NOMO-1 (cell line): Measurements from ENCODE around the gene EML3.
"Not testable (repeated sequence)": the region's sequence is repeated elsewhere in the genome, so short reads cannot be mapped to it uniquely, and the experiment has no call there.

Experiments
- DNase-seq, 2 experiments: peaks; one replicate each; lab custom pipeline; 2025; ENCODE audit not compliant: unreplicated experiment in 2 of 2; lab: John Stamatoyannopoulos, UW

The EML3 gene

GRCh38 chr11:62573006-62573591, 39.5 kb downstream of the EML3 start:
- peak in 1 of 2 experiments; percentile 27 for DNase-seq

- no peak for DNase-seq
Observed at GRCh38 chr11:62572431-62572830, 40.1 kb downstream of the EML3 start.

- DNase-seq, result not testable (repeated sequence)
Observed at GRCh38 chr11:62571493-62571892, 41.1 kb downstream of the EML3 start.

GRCh38 chr11:62570903-62571302, 41.7 kb downstream of the EML3 start:
- DNase-seq, result not testable (repeated sequence)

- DNase-seq, result no peak
Observed at GRCh38 chr11:62569611-62570010, 43.0 kb downstream of the EML3 start.

- no peak for DNase-seq
Observed at GRCh38 chr11:62567018-62567633, 45.4 kb downstream of the EML3 start.

DNA sequence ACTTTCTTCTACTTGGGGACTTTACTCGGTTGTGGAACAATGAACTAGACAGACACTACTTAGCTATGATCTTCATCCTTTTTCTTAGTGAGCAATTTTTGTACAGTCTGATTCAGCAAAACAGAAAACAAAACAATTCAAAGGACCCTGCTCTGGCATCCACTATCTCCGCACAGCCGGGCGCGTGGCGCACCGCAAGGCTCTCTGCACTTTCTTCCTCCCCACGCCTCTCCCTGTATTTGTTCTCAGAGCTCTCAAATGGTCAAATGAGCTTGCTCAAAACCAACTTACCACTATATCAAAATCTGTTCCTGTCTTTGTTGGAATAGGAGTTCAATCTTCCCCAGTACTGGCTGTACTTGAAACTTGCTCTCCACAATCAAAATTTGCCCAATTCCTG, 46.3 kb downstream of the EML3 start:
- no peak for DNase-seq

- DNase-seq, result no peak
Observed at GRCh38 chr11:62565100-62565802, 47.3 kb downstream of the EML3 start.

DNA sequence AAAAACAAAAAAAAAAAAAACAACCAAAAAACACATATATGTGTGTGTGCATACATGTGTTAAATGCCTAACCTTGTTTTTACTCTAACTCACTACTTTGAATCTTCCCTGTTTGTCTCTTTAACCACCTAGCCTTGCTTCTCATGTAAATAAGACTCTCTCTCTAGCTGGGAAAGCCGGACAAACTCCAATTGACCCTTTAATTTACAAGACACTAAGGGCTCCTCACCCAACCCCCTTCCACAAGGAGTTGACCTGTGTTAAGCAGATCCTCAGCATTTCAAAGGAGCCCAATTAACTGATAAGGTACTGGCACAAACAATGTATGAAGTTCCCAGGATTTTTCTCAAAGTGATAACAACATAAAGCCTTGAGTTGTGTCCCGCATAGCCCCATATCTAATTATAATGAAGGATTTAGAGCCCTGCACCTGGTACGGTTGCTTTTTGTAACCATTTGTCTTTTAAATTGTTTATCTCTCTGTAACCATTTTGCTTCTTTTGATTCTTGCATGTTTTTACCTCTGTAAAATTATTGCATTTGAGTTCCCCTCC, 50.8 kb downstream of the EML3 start:
- DNase-seq, result not testable (repeated sequence)

- DNase-seq, result peak; percentile 87 to 90
Observed at GRCh38 chr11:62560566-62561103, 51.9 kb downstream of the EML3 start.

DNA sequence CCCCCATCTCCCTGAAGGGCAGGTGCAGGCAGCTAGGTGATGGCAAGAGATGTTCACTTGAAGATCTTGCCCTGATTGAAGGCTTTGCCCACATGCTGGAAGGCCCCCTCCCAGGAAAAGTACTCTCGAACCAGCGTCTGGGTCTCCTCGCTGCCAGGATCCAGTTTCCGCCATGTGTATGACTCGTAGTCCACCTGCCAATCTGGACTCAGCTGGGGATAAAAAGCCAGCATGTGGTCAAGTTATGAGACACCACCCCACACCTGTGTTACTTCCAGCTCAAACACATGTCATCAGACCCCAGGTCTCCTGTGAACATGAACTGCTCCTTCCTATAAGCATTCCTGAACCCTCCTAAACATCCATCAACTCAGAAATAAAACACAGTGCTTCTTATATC, 52.9 kb downstream of the EML3 start:
- not testable (repeated sequence) for DNase-seq

DNA sequence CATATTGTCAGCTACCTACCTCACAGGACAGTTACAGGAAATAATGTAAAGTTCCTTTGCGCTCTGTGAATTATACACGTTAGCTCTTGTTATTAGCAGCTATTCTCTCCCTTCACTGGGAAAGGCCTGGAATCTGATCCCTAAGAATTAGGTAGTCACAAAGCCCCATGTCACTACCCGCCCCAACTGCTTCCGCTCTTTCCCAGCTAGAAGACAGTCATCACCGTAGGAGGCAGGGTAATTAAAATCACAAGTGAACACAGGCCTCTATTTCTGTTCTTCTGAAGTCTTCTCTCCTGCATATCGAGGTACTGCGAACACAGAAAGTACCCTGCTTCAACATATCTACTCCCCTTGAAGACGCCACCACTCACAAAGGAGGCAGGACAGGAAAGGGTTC, 53.4 kb downstream of the EML3 start:
- DNase-seq, result no peak

DNA sequence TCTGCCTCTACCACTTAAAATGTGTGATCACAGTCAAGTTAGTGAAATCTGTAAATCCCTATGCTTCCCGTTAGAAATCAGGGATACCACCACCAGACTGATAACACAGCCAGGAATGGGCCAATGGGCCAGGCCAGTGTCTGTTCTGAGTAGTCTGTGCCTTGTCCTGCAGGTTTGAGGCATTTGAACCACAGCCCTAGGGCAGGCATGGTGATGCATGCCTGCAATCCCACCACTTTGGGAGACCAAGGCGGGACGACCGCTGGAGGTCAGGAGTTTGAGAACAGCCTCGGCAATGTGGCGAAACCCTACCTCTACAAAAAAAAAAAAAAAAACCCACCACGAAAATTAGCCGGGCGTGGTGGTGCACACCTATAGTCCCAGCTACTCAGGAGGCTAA, 53.9 kb downstream of the EML3 start:
- DNase-seq, result no peak

- DNase-seq, result peak; percentile 42 to 49
Observed at GRCh38 chr11:62556875-62557631, 55.5 kb downstream of the EML3 start.

- peak; percentile 96 for DNase-seq
Observed at GRCh38 chr11:62556108-62556874, 56.3 kb downstream of the EML3 start.

DNA sequence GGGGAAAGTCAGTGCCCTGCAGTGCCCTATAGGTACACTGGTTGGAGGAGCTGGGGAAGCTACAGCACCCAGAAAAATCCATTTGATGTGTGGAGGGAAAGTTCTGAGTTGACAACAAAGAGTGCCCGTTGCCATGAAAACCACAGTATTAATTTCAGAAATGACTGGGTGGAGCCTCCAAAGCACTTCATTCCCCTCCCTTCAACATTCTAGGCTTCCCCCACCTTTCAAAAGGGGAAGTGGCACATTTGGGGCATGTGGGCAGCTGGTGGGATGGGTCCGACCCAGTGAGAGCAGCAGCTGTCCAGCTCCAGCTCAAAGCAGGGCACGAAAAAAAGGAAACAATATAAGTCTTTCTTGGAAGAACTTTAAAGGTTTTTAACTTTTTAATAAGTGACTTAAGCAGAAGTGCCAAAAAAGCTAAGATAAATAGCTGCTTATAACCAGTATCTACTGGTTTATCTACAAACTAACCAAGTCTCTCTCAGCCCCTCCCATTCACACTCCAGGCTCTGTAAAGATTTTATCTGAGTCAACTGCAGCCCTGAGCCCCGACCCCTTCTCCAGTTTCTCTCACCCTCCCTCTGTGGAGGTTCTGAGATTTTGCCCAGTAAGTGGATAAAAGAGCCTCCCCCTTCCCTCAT, 57.0 kb downstream of the EML3 start:
- peak; percentile 91 to 95 for DNase-seq

DNA sequence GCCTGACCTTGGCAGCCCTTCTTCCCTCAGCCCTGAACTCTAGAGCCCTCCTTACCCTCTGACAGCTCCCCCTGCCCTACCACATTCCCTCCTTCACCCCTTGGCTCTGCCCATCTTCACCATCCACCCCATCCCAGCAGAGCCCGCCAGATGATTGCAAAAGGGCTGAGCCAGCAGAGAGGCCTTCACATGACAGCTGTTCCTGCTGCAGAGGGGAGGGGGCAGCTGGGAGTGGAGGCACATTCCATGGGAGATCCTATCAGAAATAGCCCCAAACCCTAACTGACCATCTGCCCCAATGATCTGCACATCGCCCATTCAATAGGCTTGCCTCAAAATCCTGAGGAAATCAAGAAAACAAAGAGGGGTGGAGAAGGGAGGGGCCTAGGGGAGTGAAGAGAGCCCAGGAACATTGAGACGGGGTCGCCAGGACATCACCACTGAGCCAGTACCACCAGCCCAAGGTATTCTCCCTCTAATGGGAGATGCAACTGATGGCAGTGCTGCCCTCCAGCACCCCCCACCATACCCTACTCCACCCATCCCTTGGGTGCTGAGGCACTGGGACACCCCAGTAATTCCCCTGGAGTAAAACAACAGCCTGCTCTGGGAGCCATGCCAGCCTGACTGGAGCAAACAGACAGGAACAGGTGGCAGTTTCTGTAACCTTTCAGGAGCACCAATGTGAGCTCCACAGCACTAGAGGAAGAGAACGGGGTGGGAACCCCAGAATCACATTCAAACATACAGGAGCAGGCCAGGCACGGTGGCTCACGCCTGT, 58.0 kb downstream of the EML3 start:
- no peak for DNase-seq

GRCh38 chr11:62553839-62554361, 58.7 kb downstream of the EML3 start:
- DNase-seq, result no peak
